Measurements from ENCODE around the gene ANKRD60. TPM values are rescaled to one million over a fixed set of nuclear protein-coding genes. Genes with fewer than 3 reads are reported as not detected.

Gene ANKRD60
- total and polyA plus RNA-seq, 11 donors = not detected

- H3K36me3 ChIP-seq = peaks cover 0 to 95% (median 80%) of the 10 kb centered on the region in 9 donors
These were observed 16.1 kb upstream of the ANKRD60 start for GRCh38 chr20:58244517-58245030.

GRCh38 chr20:58243653-58244410, 15.4 kb upstream of the ANKRD60 start:
- 79 to 81% (median 80%) methylated on average over 9 of the region's 9 CpGs for WGBS, 4 donors
- H3K4me1 ChIP-seq = no peaks in the 10 kb centered on the region
- peaks cover 0 to 95% (median 84%) of the 10 kb centered on the region in 9 donors for H3K36me3 ChIP-seq
- TF ChIP-seq, protein P1, sequence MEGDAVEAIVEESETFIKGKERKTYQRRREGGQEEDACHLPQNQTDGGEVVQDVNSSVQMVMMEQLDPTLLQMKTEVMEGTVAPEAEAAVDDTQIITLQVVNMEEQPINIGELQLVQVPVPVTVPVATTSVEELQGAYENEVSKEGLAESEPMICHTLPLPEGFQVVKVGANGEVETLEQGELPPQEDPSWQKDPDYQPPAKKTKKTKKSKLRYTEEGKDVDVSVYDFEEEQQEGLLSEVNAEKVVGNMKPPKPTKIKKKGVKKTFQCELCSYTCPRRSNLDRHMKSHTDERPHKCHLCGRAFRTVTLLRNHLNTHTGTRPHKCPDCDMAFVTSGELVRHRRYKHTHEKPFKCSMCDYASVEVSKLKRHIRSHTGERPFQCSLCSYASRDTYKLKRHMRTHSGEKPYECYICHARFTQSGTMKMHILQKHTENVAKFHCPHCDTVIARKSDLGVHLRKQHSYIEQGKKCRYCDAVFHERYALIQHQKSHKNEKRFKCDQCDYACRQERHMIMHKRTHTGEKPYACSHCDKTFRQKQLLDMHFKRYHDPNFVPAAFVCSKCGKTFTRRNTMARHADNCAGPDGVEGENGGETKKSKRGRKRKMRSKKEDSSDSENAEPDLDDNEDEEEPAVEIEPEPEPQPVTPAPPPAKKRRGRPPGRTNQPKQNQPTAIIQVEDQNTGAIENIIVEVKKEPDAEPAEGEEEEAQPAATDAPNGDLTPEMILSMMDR (IDR thresholded peaks at IDR 0.05) = no peak
- TF ChIP-seq POLR2A (IDR thresholded peaks at IDR 0.05) = no peak
- intact Hi-C loops (cut with DNase I) = loop anchor here in 3 of 10 donors (5.0 kb wide), 2 partner anchors 203 to 603 kb away; no protein-coding TSS in a partner anchor
- H3K4me3 ChIP-seq = no peak overlapping the region
- H3K9me3 ChIP-seq = no peaks in the 10 kb centered on the region
- DNase-seq (no peak), ATAC-seq (no peak)
- no peak overlapping the region for H3K27ac ChIP-seq
- H3K27me3 ChIP-seq = no peaks in the 10 kb centered on the region

More at GRCh38 chr20:58244517-58245030, 16.1 kb upstream of the ANKRD60 start:
- Histone ChIP-seq H3K4me1 (no peaks in the 10 kb centered on the region), H3K27ac (no peak overlapping the region), H3K9me3 (no peaks in the 10 kb centered on the region), H3K4me3 (no peak overlapping the region), H3K27me3 (no peaks in the 10 kb centered on the region)
- no peak for ATAC-seq
- no peak for DNase-seq
- TF ChIP-seq, protein P1 (IDR thresholded peaks at IDR 0.05) = no peak
- WGBS, 4 donors = 85 to 99% (median 93%) methylated on average over 7 of the region's 7 CpGs
- intact Hi-C loops (cut with DNase I) = loop anchor here in 3 of 10 donors (5.0 kb wide), 3 partner anchors 203 to 603 kb away; no protein-coding TSS in a partner anchor

DNA sequence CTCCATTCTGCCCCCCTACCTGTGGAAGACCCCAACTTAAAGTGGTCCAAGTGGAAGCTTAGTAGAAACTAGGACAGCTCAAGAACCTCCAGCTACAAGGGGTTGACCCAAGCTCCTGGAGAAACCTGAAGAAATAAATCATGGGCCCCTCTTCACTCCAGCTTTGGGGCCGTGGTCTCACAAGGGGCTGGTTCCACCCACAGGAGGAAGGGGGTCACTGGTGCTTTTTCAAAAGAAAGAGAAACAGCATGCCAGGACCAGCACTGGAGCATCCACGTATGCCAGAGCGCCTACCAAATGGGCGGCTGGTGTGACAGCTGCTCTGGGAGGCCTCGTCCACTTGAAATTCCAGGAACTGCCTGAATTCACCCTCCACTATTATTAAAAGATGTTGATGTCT, 14.4 kb upstream of the ANKRD60 start:
- DNase-seq (no peak), ATAC-seq (no peak)
- H3K27ac ChIP-seq = no peak overlapping the region
- no peaks in the 10 kb centered on the region for H3K4me1 ChIP-seq
- no peaks in the 10 kb centered on the region for H3K27me3 ChIP-seq
- TF ChIP-seq, protein P1 (IDR thresholded peaks at IDR 0.05) = no peak
- no peak for TF ChIP-seq POLR2A (IDR thresholded peaks at IDR 0.05)
- H3K36me3 ChIP-seq = peaks cover 0 to 92% (median 81%) of the 10 kb centered on the region in 9 donors
- H3K9me3 ChIP-seq = no peaks in the 10 kb centered on the region
- H3K4me3 ChIP-seq = no peak overlapping the region
- 95 to 98% (median 97%) methylated on average over 5 of the region's 5 CpGs for WGBS, 4 donors
- intact Hi-C loops (cut with DNase I) = loop anchor here in 3 of 10 donors (5.0 kb wide), 2 partner anchors 204 to 604 kb away; no protein-coding TSS in a partner anchor

- no peak overlapping the region for H3K4me3 ChIP-seq
- WGBS, 4 donors = 77 to 87% (median 84%) methylated on average over 6 of the region's 6 CpGs
- no peak for TF ChIP-seq POLR2A (IDR thresholded peaks at IDR 0.05)
- TF ChIP-seq, protein P1 (IDR thresholded peaks at IDR 0.05) = no peak
- ATAC-seq (no peak), DNase-seq (no peak)
- H3K27me3 ChIP-seq = no peaks in the 10 kb centered on the region
- H3K9me3 ChIP-seq = no peaks in the 10 kb centered on the region
- no peak overlapping the region for H3K27ac ChIP-seq
- intact Hi-C loops (cut with DNase I) = loop anchor here in 3 of 10 donors (5.0 kb wide), 2 partner anchors 205 to 605 kb away; no protein-coding TSS in a partner anchor
- H3K4me1 ChIP-seq = peaks cover 0 to 4% (median 0%) of the 10 kb centered on the region in 12 donors
- peaks cover 0 to 83% (median 71%) of the 10 kb centered on the region in 9 donors for H3K36me3 ChIP-seq
These were observed 13.5 kb upstream of the ANKRD60 start for GRCh38 chr20:58241766-58242465.
